ENCODE data around the gene RNPEP.
"Not testable (repeated sequence)": the region's sequence is repeated elsewhere in the genome, so short reads cannot be mapped to it uniquely, and the experiment has no call there.

RNPEP gene

GRCh38 chr1:202038688-202039346, 56.4 kb downstream of the RNPEP start:
- no peak for DNase-seq

- no peak for DNase-seq
These were observed 63.3 kb downstream of the RNPEP start for GRCh38 chr1:202045705-202046104.

DNA sequence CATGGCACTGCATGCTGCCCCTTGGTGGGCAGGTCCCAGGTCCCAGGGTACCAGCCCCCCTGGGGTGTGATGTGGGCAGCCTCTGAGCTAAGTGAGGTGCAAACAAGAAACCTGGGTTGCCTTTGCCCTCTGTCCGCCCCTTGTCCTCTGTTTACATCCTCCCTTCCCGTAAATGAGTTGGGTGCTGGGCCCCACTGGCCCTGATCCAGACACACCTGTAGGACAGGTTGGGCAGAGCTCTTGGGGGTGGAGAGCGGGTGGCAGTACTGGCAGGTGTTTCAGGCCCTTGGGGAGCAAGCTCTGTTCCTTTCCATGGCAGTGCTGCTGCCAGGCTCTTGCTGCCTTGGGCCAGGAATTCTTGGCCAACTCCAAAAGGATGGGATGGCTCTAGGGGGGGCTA, 63.8 kb downstream of the RNPEP start:
- DNase-seq, result no peak

GRCh38 chr1:202046748-202047708, 64.6 kb downstream of the RNPEP start:
- no peak for DNase-seq

GRCh38 chr1:202047977-202048376, 65.5 kb downstream of the RNPEP start:
- DNase-seq, result no peak

GRCh38 chr1:202049129-202049528, 66.7 kb downstream of the RNPEP start:
- DNase-seq, result no peak

DNA sequence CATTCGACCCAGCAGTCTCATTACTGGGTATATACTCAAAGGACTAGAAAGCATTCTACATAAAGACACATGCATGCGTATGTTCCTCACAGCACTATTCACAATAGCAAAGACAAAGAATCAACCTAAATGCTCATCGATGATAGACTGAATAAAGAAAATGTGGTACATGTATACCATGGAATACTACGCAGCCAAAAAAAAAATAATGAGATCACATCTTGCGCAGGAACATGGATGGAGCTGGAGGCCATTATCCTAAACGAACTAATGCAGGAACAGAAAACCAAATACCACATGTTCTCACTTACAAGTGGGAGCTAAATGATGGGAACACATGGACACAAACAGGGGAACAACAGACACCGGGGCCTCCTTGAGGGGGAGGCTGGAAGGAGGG, 71.6 kb downstream of the RNPEP start:
- no peak for DNase-seq

GRCh38 chr1:202054673-202055072, 72.2 kb downstream of the RNPEP start:
- not testable (repeated sequence) for DNase-seq

Data from CD4-positive, alpha-beta T cell treated with Interleukin-1 beta for 1 hour (primary cell).